Measurements from ENCODE around the gene AMDHD2.
A peak's percentile ranks its signal among the peaks of the same experiment; 100 is the strongest.

The AMDHD2 gene

DNA sequence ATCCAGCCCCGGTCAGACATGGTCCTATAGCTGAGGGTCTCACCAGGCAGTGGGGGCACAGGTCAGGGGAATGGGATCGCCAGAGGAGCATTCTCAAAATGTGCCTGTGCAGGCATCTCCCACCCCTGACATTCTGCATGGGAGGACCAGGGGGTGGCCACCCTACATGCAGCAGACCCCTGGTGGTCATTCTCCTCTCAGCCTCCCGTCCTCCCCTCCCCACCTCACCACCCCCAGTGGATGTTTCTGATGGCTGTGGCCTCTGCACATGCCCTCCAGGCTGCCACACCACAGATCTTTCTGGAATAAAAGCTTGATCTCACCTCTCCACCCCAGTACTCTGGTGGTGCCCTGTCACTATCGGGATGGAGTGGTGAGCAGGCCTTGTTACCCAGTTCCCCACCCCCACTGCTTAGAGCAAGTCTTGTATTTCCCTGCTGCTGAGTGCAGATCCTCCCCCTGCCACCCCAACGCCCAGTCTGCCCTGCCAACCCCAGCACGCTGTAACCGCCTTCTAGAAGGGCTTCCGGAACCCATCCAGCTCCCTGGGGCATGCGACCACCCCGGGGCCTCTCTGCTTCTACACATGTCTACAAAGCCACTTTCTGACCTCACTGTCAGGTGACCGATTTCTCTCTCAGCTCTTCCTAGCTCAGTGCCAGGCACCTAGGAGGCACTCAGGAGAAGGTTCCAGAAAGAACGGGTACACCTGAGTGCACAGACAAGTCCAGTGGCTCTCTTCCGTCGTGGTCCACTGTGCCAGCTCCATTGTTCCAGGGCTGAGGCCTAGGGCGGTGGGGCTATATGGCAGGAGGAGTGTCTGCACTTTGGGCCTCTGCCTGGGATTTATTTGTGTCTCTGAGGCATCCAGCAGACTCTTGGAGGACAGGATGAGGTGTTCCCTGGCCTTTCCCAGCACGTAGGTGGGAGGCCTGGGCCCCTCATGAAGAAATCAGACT is 36.0 kb upstream of the AMDHD2 start:
- DNase-seq (ENCODE audit: low read depth), result no peak

DNA sequence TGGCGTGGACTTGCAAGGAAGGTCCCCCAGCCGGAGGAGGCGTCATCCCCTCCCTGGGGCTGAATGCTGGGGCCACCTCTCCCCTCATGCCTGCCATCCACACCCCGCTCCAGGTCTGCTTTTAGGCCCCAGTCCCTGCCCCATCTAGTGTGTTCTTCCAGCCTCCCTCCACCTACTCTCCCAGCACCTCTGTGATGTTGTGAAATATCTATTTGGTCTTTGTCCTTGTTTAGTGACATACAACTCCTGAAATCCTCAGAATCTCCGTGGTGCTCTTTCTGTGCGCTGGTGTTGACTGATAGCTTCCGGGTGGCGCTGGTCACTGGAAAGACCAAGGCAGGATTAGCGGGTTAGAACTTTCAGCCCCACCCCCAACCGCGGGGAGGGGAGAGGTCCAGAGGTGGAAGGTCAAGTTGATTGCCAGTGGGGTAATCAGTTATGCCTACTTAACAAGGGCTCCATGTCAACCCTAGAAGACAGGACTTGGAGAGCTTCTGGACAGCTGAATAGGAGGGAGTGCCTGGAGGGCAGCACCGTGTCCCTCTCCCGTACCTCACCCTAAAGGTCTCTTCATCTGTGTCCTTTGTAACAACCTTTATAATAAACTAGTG is 35.2 kb upstream of the AMDHD2 start:
- DNase-seq (ENCODE audit: low read depth), result no peak

DNA sequence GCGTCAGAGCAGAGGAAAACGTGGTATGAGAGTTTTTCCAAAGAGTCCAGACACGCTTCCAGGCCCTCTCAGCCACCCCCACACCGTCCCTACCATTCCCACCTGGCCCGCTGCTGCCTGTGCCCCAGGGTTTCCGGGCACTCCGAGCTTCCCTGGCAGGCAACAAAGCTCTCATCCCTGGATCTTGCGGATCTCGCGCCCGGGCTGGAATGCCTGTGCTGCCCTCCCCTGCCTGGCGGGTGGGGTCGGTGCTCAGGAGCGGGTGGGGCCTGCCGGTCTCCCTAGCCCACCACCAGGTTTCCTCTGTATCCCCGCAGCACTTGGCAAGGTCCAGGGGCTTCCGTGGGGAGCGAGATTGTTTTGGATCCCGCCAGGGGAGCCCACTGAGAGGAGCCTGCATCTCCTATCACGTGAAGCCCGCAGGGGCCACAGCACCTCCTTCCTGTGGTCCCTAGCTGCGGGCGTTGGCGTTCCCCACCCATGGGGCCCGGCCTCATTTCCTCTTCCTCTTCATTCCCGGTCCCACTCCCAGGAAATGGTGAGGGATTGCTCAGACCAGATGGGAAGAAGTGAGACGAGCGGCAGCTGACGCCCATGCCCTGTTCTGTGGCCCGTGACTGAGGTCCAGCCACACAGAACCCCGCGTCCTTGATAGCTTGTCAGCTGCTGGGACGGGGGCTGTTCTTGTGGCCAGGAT is 34.2 kb upstream of the AMDHD2 start:
- no peak for DNase-seq (ENCODE audit: low read depth)

DNA sequence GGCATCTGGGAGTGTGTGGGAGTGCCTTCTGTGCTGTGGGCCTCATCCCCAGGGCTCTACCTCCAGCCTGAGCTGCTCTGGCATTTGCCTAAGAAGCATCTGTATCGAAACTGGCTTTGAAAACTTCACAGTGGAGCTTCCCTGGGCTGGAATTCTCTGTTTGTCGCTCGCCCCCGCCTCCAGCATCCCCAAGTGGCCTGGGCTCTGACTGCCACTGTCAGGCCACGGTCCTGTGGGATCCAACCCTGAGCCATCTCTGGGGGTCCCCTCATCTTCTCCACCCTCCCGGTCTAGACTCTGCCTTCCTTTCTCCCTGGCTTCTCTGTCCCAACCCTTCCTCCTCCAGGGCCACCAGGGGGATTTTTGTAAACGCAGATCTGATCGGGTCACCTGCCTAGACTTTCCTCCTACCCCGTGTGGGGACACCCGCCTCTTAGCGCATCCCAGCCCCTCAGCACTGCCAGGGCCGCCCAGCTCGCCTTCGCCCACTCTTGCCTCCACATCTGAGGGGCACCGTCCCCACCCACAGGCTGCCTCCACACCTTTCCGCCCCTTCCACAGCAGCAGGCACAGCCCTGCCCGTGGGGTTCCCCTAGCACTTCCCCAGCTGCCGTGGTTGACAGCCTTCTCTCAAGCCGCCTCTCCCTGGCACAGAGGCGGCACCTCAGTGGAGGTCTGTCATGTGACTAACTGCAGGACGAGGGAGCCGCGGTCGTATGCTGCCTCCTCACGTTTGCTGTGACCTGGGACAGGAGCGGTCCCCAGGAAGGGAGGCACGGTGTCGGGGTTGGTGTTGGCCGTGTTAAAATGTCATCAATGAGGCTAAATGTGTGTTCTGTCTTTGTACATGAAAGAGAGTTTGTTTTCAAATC is 33.3 kb upstream of the AMDHD2 start:
- DNase-seq (ENCODE audit: low read depth), result peak; percentile 56

- DNase-seq (ENCODE audit: low read depth), result no peak
Measured at GRCh38 chr16:2487517-2487842, 32.7 kb upstream of the AMDHD2 start.

- DNase-seq (ENCODE audit: low read depth), result no peak
Measured at GRCh38 chr16:2487903-2488531, 32.2 kb upstream of the AMDHD2 start.

- no peak for DNase-seq (ENCODE audit: low read depth)
Measured at GRCh38 chr16:2489581-2489980, 30.6 kb upstream of the AMDHD2 start.

DNA sequence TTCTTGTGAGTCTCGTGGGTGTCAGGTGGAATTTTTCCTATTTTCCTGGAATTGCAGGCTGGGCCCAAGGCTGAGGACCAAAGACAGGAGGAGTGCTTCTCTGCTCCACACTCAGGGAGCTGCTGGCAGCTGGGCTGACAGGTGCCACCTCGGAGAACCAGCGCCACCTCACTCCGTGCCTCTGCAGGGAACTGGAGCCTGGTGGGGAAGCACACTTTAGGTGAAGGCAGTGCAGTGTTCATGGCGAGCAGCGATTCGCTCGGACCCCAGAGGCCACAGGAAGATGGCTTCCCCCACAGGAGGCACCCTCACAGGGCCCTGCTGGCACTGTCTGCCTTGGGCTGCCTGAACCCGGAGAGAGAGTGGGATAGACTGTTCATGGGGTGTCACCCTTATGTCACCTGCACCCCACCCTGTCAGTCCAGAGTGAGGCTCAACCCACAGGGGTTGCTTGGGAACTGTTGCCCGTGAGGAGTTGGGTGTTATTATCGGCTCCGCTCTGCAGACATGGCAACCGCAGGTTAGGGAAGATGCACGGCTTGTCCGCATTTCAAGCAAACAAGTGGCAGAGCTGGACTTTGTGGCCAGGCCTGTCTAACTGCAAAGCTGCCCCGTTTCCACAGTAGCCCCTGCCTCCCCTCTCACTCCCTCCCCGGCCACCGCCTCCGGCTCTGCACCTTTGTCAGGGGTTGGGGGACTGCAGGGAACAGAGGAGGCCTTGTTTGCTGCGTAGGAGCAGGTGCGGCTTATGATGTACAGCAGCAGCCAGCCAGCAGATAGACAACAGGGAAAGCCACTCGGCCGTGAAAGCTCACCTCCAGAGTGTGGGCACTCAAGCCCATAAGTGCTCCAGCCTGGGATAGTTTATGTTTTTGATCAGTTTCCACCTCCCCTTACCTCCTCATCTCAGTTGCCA is 29.7 kb upstream of the AMDHD2 start:
- DNase-seq (ENCODE audit: low read depth), result no peak

DNA sequence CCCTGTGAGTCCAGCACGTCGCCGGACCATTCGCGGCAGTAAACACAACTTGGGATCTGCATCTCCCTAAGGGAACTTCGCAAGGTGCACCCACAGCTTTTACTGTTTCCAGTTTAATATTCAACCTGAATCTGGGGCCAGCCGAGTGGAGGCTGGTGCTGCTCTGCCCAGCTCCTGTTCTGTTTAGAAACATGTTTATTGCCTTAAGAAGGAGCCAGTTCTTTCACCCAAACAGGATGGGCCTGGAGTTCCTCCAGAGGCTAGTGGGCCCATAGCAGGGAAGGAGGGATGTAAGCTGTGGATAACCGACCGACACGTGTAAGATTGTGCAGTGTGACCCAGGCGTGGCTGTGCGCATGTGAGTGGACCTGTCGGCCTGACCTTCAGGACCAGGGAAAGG is 27.9 kb upstream of the AMDHD2 start:
- no peak for DNase-seq (ENCODE audit: low read depth)

DNA sequence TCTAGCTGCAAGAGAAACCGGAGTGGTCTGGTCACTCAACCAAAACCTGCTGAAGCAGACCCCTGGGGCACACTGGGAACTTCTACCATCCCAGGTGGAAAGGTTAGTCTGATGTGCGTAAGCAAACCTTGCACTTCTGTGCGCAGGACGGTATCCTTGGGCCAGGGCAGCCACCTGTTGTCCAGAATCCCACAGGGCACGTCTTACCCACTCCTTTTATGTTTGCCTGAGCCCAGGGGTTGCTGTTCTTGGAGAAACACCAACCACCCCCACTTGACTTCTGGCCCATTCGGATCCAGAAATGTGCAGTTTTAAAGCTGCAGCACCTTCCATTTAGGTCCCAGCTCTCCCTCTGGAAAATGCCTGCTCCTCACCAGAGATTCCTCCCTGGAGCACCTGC is 26.6 kb upstream of the AMDHD2 start:
- DNase-seq (ENCODE audit: low read depth), result no peak

- no peak for DNase-seq (ENCODE audit: low read depth)
Measured at GRCh38 chr16:2494616-2495015, 25.6 kb upstream of the AMDHD2 start.

GRCh38 chr16:2495041-2495440 is 25.1 kb upstream of the AMDHD2 start:
- no peak for DNase-seq (ENCODE audit: low read depth)

GRCh38 chr16:2496223-2497115 is 23.7 kb upstream of the AMDHD2 start:
- no peak for DNase-seq (ENCODE audit: low read depth)

GRCh38 chr16:2497116-2497630 is 23.0 kb upstream of the AMDHD2 start:
- DNase-seq (ENCODE audit: low read depth), result no peak

GRCh38 chr16:2497695-2498484 is 22.3 kb upstream of the AMDHD2 start:
- DNase-seq (ENCODE audit: low read depth), result no peak

DNA sequence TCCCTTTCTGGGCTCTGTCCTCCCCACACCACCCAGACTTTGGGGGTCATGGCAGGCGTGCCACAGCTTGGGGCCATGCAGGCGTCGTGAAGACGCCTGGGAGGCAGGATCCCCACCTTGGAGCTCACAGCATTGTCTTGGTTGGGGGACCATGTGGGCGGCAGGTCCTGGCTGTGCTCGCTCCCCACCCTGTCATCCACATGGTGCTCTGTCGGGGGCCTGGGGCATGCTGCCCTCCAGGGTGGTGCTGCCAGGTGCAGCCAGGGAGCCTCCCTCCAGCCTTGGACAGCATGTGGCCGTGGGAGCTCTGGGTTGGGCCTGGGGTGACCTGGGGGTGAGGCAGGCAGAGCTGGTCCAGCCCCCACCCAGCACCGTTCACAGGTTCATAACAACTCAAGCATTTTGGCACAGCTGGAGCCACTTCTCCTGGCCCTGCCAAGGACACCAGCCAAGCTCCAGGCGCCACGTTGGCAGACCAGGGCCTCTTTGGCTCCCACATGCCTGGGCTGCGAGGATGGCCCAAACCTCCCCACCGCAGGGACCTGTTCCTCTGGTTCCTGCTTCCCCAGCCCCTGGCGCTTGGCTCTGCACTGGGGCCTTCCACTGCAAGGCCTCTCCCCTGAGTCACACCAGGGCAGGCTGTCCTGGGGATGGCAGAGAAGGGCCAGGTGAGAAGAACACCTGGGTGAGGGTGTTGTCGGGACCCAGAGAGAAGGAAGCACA is 21.5 kb upstream of the AMDHD2 start:
- no peak for DNase-seq (ENCODE audit: low read depth)

GRCh38 chr16:2499454-2499853 is 20.7 kb upstream of the AMDHD2 start:
- no peak for DNase-seq (ENCODE audit: low read depth)
